DOHH2 (cell line): ENCODE data around the gene MAGI1.

ENCODE experiments used
- CTCF ChIP-seq: fragments of 200-600 bp; sonication (generic); IDR thresholded peaks from one replicate; pipeline ENCODE4 v1.5.1; 2014; ENCODE audit warnings: antibody characterized with exemption, mild to moderate bottlenecking, low read depth, low read length; ENCODE audit not compliant: poor library complexity, severe bottlenecking
- EZH2phosphoT487 ChIP-seq: fragments of 200-600 bp; sonication (generic); IDR thresholded peaks from 2 replicates; pipeline ENCODE4 v1.6.1; 2017; ENCODE audit warnings: borderline replicate concordance, mild to moderate bottlenecking, antibody characterized with exemption, low read length, moderate library complexity, mixed read lengths

DNA sequence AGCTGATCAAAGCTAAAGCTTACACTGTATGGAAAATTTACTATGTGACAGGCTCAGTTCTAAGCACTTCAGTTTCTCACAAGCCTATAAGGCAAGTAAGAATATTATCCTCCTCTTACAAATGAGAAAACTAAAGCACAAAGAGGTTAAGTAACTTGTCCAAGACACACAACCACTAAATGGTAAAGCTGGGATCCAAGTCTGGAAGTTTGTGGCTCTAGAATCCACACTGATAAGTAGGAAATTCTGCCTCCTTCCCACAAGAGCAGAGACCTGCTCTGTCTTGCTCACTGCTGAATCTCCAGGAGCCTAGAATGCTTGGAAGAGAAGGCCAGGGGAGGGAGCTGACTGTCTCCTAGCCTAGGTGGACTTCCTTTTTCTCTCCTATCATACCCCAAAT lies 60.6 kb downstream of the MAGI1 start:
- TF ChIP-seq CTCF (no peak), EZH2phosphoT487 (no peak)
